Measurements from ENCODE around the gene HOXD10.

Gene HOXD10

DNA sequence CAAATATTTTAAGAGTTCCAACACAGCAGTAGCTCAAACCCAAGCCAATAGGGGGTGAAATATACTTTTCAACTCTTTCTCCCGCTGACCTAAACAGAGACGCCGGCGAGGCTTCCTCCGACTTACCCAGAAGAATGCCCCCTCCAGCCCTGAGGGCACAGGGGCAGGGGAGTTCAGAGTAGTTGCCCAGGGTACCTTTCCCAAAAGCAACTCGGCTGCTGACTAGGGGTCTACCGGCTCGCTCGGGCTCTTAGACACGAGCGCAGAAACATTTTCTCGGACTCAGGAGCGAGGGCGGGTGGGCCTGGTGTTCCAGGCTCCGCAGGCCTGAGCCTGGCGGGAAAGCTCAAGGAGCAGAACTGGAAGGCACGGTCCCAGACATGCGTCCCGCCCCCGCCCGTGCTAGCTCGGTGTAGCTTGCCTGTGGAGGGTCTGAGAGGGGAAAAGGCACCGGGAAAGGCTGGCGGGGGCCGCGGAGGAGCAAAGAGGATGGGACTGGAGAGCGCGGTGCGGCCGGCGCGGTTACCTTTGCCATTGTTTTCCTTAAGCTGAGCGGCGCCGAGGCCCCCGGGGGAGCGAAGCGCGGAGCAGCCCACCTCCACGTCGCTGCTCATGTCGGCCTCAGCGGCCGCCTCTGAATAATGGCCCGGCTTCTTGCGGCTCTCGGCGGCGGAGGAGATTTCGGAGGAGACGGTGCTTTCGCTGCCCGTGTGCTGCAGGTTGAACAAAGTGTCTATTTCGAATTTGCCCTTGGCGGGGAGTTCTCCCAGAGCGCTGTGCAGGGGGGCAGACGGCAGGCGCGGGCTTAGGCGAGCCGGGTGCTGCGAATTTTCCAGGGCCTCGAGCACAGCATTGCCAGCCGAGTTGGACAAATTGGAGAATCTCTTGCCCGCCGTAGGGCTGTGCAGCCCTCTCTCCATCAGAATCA is 33.5 kb upstream of the HOXD10 start:
- no peak for DNase-seq

GRCh38 chr2:176083796-176084261 is 32.7 kb upstream of the HOXD10 start, which contains the start of gene EVX2:
TSS of gene EVX2 (minus strand) at chr2:176083962. CDS start at chr2:176083776, 186 bp downstream.
- DNase-seq = no peak

- DNase-seq = no peak
These were observed 31.9 kb upstream of the HOXD10 start for GRCh38 chr2:176084611-176085119.

DNA sequence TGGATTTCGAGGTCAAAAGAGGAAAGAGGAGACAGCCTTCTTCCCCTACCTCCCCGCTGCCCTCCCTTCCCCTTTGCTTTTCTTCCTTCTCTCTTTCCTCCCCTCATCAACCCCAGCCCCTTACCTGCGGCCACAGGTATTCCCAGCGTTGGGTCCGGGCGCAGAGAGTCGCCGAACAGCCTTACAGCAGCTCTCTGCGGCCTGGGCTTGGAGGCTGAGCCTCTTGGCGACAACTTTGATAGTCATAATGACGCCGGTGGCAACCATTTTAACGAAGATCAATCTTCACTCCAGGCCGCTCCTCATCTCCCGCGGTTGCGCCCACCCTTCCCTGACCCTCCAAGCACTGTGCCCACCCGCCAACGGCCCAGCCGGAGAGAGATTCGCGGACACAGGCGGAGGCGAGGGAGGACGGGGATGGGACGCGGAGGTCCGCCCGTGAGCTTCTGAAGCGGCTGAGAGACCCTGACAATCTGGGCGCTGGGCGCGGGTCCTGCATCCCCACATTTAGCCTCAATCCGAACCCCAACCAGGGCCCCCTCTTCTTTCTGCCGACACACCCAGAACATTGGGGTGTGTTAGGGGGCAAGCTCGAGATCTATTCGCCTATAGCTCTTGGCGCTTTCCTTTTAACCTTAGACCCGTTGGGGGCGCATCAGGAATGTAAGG is 31.3 kb upstream of the HOXD10 start:
- DNase-seq = no peak

DNA sequence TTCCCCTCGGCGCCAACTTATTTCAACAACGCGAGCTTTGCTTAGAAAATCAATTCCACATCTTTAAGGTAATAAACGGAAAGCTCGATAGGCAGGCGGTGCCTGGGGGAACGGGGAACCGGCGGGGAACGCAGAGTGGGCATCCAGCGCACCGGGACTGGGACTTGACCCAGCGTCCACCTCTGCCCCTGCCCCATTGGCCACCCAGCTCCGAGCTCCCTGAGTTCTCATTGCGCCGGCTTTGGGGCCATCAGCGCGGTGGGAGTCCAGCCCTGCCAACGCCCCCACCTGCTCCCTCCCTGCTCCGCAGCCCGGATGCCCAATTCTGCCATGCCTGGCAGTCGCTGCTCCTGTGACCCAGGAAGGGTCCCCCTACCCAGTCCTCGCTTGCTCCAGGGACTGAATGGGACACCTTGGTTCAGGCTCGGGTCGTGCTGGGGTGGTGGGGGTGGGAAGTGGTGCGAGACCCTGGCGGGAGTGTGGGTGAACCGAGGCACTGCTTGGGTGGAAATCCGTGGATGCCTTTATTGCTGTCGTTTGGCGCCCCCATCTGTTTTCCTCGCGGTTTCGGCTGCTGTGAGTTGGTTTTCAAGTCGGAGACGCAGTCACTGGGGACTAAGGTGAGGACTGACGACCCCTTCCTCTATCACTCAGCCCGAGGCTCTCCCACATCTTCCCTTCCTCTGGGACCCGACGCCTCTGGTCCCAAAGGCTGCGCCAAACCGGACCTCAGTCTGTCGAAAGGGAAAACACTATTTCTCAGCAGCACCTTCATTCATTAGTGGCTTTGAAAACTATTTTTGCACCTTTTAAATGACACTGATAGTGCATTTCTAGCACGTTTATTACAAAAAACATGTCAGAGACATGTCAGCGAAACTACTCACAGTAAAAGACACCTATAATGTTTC is 30.5 kb upstream of the HOXD10 start:
- DNase-seq = no peak

DNA sequence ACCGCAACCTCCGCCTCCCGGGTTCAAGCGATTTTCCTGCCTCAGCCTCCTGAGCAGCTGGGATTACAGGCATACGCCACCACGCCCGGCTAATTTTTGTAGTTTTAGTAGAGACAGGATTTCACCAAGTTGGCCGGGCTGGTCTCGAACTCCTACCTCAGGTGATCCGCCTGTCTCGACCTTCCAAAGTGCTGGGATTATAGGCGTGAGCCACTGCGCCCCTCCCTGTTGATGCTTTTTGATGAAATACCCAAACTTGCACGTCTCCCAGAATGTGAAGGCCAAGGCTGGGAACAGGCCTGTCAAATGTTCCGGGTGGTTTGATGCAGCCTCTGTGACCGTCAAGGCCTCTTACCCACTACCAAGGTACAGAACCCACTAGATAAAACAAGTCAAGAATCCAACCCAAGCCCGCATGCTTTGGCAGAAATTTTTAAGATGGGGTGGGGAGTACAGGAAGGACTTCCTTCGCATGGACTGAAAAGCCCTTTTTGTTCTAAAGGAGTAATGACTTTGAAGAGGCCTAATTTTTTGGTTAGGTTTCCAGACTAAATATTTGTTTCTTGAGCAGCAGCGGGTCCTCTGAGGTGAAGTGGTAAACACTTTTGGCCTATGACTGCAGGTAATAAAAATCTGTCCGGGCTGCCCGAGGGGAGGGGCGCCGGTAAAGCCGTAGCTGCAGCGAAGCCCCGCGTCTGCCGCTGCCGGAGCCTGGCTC is 29.1 kb upstream of the HOXD10 start:
- DNase-seq = no peak

DNA sequence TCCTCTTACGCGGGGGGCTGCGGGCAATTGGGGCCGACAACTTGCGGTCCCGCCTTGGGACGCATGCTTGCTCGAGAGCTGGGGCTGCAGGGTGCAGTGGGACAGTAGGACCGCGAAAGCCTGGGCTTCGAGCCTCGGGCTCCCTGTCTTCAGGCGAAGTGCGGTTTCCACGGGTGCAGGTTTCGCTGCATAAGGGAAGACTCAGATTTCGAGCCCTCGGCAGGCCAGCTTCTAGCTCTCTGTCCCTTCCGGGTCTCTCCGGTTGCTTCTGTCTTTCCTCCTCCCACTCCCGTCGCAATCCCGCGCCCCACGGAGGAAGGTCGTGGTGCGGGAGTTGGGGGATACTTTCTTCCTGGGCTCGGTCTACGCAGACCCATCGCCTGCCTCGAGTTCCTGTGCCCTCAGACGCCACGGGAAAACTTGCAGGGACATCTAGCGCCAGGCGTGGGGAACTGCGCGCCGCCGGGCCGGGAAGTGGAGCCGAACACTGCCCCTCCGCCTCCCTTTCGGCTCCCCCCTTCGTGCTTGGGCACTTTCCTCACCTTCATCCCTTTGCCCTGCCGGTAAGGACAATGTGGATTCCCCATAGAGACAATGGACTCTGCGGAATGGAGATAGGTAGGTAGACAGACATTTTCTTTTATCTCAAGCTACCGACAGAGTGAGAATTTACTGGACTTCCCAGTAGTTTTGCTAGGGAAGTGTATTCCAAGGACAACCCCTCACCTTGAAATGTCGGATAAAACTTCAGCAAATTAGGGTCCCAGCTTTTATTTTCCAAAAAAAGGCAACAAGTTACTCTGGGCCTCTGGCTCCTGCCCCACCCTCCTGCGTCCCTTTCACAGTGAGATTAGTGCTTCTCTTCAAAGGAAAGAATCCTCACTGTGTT is 28.3 kb upstream of the HOXD10 start:
- no peak for DNase-seq

GRCh38 chr2:176088937-176089842 is 27.4 kb upstream of the HOXD10 start:
- DNase-seq = no peak

DNA sequence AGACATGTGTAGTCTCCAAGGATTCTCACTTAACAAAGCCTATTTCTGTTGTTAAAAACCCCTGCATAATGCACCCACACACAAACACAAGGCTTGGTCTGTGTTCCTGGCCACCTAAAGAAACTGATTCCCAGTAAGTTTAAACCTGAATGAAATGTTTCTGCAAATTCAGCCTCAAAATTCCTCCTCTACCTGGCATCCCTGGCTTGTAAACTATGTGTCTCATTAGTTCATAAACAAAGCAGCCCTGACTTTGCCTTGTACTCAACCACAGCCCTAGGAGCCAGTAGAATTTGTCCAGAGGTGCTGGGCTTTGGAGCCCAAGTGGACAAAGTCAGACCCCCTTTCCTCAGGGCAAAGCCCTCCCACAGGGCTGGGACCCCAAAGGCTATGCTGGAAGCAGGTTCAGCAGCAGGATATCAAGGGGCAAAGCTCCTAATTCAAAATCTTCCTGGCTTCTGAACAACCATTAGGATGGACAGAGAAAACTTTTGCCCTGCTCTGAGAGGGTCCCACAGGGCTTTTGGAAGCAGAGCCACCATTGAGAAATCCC is 26.7 kb upstream of the HOXD10 start:
- DNase-seq = no peak

DNA sequence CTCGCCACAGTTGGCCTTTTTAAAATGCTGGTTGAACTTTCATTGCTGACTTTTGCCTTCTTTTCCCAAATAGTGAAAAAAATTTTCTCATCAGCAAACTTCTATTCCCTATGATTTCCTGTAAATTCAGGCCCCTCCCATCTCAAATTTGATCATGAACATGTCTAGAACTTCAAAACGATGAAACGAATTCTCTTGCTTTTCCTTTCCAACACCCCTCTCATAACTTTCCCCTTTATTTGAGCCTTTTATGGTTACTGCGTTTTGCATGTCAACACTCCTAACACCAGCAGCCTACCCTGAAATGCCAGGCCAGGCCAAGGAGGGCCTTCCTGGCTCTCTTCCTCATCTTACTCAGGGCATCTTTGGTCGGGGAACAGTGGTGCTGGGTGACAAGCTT is 25.7 kb upstream of the HOXD10 start:
- no peak for DNase-seq

- no peak for DNase-seq
These were observed 25.0 kb upstream of the HOXD10 start for GRCh38 chr2:176091329-176092258.

DNA sequence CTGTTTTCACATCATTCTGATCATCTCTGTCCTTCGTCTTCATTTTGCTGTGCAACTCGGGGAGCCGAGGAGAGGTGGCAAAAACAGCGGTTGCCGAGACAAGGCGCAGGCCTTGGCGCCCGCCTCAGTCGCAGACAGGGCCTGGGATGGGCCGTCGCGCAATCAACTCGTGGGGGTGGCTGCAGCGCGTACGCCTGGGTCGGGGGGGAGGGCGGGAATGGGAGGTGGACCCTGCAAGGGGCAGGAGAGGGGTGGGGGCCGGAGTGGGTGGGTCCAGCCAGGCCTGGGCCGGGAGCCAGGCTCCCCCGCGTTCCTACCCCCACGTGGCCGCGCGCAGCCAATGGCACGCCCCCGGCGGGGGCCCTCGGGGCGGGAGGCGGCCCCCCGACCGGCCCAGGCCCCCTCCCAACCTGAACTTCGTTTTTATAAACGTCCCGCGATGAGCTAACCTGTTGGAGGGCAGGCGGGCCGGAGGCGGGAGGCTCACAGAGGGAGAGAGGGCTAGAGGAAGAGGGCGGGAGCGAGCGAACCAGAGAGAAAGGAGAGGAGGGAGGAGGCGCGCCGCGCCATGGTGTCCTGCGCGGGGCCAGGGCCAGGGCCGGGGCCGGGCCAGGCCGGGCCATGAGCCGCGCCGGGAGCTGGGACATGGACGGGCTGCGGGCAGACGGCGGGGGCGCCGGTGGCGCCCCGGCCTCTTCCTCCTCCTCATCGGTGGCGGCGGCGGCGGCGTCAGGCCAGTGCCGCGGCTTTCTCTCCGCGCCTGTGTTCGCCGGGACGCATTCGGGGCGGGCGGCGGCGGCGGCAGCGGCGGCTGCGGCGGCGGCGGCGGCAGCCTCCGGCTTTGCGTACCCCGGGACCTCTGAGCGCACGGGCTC is 24.1 kb upstream of the HOXD10 start, which contains the start of gene HOXD13:
Gene HOXD13 (plus strand): TSS at position 452 of the 875 bp plus-strand sequence. CDS start 170 bp downstream, at position 622.
- DNase-seq = no peak

GRCh38 chr2:176093145-176093897 is 23.3 kb upstream of the HOXD10 start:
- no peak for DNase-seq

- no peak for DNase-seq
These were observed 22.7 kb upstream of the HOXD10 start for GRCh38 chr2:176093898-176094249.

GRCh38 chr2:176094349-176094748 is 22.2 kb upstream of the HOXD10 start:
- no peak for DNase-seq

GRCh38 chr2:176095421-176095820 is 21.2 kb upstream of the HOXD10 start:
- no peak for DNase-seq
